SH-SY5Y (cell line): ENCODE results near the gene RCE1.

Source experiments
- GATA2 ChIP-seq: IDR thresholded peaks from 2 replicates; pipeline ENCODE4 v1.6.1; 2011; ENCODE audit warnings: mild to moderate bottlenecking, low read depth, low read length
- GATA3 ChIP-seq: IDR thresholded peaks from 2 replicates; pipeline ENCODE4 v1.6.1; 2011; ENCODE audit warnings: low read depth, mild to moderate bottlenecking, low read length, moderate library complexity

DNA sequence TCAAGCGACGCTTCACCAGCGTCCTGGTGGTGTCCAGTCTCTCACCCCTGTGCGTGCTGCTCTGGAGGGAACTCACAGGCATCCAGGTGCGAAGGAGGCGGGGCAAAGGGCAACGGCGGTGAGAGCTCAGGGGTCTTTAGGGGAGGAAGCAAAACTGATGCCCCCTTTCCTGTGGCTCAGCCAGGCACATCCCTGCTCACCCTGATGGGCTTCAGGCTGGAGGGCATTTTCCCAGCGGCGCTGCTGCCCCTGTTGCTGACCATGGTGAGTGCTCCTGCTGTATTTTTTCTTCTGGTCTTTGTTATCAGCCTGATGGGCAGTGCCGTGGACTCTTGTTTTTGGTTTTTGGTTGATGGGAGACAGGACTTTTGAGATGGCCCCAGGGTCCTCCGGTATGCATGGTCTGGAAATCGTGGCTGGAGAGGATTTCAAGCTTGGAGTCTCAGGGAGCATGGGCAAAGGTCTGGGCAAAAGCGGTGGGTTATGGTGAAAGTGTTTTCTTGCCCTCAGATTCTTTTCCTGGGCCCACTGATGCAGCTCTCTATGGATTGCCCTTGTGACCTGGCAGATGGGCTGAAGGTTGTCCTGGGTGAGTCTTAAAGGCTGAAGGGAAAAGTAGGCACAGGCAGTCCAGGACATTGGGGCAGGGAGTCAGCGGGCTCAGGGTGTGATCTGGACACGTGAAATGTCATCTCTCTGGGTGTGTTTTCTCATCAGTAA lies 695 bp downstream of the RCE1 start:
- TF ChIP-seq GATA2 (no peak), GATA3 (no peak)
